Naive thymus-derived CD4-positive, alpha-beta T cell (primary cell): ENCODE results near the gene MEPCE. TPM values are rescaled to one million over a fixed set of nuclear protein-coding genes. Genes with fewer than 3 reads are reported as not detected.
A peak's percentile ranks its signal among the peaks of the same experiment; 100 is the strongest.
"Not testable (repeated sequence)": the region's sequence is repeated elsewhere in the genome, so short reads cannot be mapped to it uniquely, and the experiment has no call there.

Experiments
- ATAC-seq: fragments of 150-1000 bp; cut with Tn5 transposase; 2 replicates; pipeline ENCODE4 v1.10.0; 2021; ENCODE audit warnings: mild to moderate bottlenecking, moderate library complexity
- CTCF ChIA-PET: fragments of 350-600 bp; sonication (Branson Sonifier 250); formaldehyde crosslinking; loops from one replicate; lab custom pipeline; 2021; ENCODE audit warnings: antibody characterized with exemption; lab: Charles Lee
- POLR2A ChIA-PET: fragments of 350-600 bp; sonication (Branson Sonifier 250); formaldehyde crosslinking; loops from one replicate; lab custom pipeline; 2021; ENCODE audit warnings: antibody characterized with exemption, inconsistent platforms; lab: Charles Lee
- DNase-seq, 9 donors: peaks; one replicate each; pipeline versions ENCODE4 v3.0.0 to v3.0.0-alpha.2; 2020 to 2022; ENCODE audit warnings: mixed read lengths in 1 of 9
- H3K27ac ChIP-seq: one replicate; pipeline ENCODE4 v1.7.0; 2013; ENCODE audit warnings: mild to moderate bottlenecking, low read depth, low read length, moderate library complexity
- H3K27me3 ChIP-seq, 2 donors: one replicate each; pipeline ENCODE4 v1.7.0; 2013; ENCODE audit warnings: low read length in 2 of 2, mild to moderate bottlenecking in 2 of 2, moderate library complexity in 2 of 2; ENCODE audit not compliant: control insufficient read depth in 2 of 2, insufficient read depth in 2 of 2
- H3K36me3 ChIP-seq, 3 experiments: 1 replicate in 2 of 3; 2 replicates in 1 of 3; pipeline ENCODE4 v1.7.0; 2013; ENCODE audit warnings: low read length in 3 of 3, mild to moderate bottlenecking in 3 of 3, moderate library complexity in 1 of 3; ENCODE audit not compliant: insufficient read depth in 3 of 3, control insufficient read depth in 2 of 3
- H3K4me1 ChIP-seq, 2 donors: one replicate each; pipeline ENCODE4 v1.7.0; 2013; ENCODE audit warnings: low read length in 2 of 2, mild to moderate bottlenecking in 2 of 2, moderate library complexity in 1 of 2; ENCODE audit not compliant: control insufficient read depth in 2 of 2, insufficient read depth in 2 of 2
- H3K4me3 ChIP-seq: 2 replicates; pipeline ENCODE4 v1.7.0; 2013; ENCODE audit warnings: mild to moderate bottlenecking, low read length
- H3K9me3 ChIP-seq, 3 experiments: 1 replicate in 2 of 3; 2 replicates in 1 of 3; pipeline ENCODE4 v1.7.0; 2013; ENCODE audit warnings: low read length in 3 of 3; ENCODE audit not compliant: control insufficient read depth in 2 of 3
- H3K27ac Mint-ChIP-seq, 9 donors: one replicate each; pipeline ENCODE4 v1.8.0; 2020 to 2022; ENCODE audit warnings: mixed read lengths in 9 of 9, mild to moderate bottlenecking in 8 of 9, moderate library complexity in 5 of 9, inconsistent platforms in 2 of 9
- H3K27me3 Mint-ChIP-seq, 5 donors: one replicate each; pipeline ENCODE4 v1.8.0; 2021 to 2022; ENCODE audit warnings: mixed read lengths in 5 of 5, mild to moderate bottlenecking in 1 of 5
- H3K36me3 Mint-ChIP-seq, 5 donors: one replicate each; pipeline ENCODE4 v1.8.0; 2020 to 2022; ENCODE audit warnings: mixed read lengths in 5 of 5, mild to moderate bottlenecking in 3 of 5, inconsistent platforms in 1 of 5
- H3K4me1 Mint-ChIP-seq, 7 donors: one replicate each; pipeline ENCODE4 v1.8.0; 2020 to 2022; ENCODE audit warnings: mixed read lengths in 7 of 7, mild to moderate bottlenecking in 3 of 7, inconsistent platforms in 1 of 7
- H3K4me3 Mint-ChIP-seq, 10 donors: one replicate each; pipeline ENCODE4 v1.8.0; 2020 to 2022; ENCODE audit warnings: mild to moderate bottlenecking in 10 of 10, mixed read lengths in 10 of 10, moderate library complexity in 6 of 10, inconsistent platforms in 2 of 10
- H3K9me3 Mint-ChIP-seq, 11 donors: one replicate each; pipeline ENCODE4 v1.8.0; 2020 to 2022; ENCODE audit warnings: mixed read lengths in 11 of 11, mild to moderate bottlenecking in 4 of 11, inconsistent platforms in 1 of 11, moderate library complexity in 1 of 11
- intact Hi-C, 2 donors: fragments of 100-400 bp; cut with micrococcal nuclease; formaldehyde crosslinking; loops; one replicate each; pipeline ENCODE4 v1.15.1; 2023
- polyA plus RNA-seq, 2 donors: library from polyadenylated mRNA; unstranded; fragments of 300-500 nt; fragmentation: Illumina TruSeq; gene quantifications; one replicate each; pipeline ENCODE4 v1.2.3, GENCODE V29; 2021
- total RNA-seq, 6 experiments: library from RNA in 5 of 6; stranded (reverse) in 5 of 6; gene quantifications; 1 replicate in 5 of 6; 2 replicates in 1 of 6; pipeline ENCODE4 v1.2.3 and lab custom pipeline; 2021 to 2026

The MEPCE gene
- total and polyA plus RNA-seq, 7 experiments from 2014 or later, result 12.2 to 68.2 (median 60.6) TPM

DNA sequence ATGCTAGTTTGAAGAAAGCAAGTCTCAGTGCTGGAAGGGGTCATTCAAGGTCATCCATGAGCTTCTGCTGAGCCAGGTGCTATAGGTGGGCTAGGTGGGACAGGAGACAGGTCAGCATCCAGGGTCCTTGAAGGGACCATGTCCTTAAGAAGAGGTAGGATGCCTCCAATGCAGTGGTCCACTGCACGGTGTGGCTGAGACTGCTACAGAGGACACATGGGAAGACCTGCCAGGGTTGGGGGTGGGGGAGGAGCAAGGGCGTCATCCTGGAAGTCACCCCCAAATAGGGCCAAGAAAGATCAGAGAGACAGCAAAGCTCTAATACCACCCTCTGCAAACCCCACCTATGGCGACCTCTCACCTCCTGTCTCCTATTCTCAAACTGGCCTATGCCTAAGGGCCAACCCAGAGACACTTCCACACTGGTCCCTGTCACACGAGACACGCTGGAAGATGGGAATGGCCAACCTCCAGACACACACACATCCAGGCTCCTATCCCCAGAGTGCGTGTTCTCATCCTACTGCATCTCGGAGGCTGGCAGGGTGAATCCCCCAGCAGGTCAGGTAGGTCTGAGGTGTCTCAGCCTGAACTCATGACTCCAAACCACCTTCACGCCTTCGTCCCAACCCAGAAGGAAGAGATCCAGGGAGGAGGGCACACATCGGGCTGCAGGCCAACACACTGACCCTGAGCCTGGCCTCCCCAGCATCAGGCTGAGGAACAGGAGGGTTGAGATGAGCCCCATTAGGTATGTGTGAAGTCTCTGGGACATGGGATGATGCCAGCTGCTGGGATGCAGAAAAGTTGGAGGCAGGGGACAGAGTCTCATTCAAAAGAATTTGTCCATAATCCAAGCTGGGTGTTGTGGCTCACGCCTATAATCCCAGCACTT lies 12.3 kb downstream of the MEPCE start:
- CTCF ChIA-PET, result interaction anchor here (0.6 kb wide), 1 partner anchor 23 kb away, joined by 3 read pairs; no protein-coding TSS in a partner anchor
- H3K27ac Mint-ChIP-seq, result peak overlapping the region in 2 of 9 donors; percentile 31 to 48
- H3K4me1 ChIP-seq, result peaks cover 0 to 13% of the 10 kb centered on the region in 2 donors
- H3K36me3 Mint-ChIP-seq, result peaks cover 0 to 3% (median 0%) of the 10 kb centered on the region in 5 donors
- H3K27me3 ChIP-seq, result no peaks in the 10 kb centered on the region
- POLR2A ChIA-PET, result interaction anchor here (0.6 to 1.2 kb wide), 3 partner anchors 10 to 314 kb away, joined by 3 to 4 read pairs (median 3); no protein-coding TSS in a partner anchor
- H3K4me3 Mint-ChIP-seq, result no peak overlapping the region
- no peak overlapping the region for H3K27ac ChIP-seq
- no peak overlapping the region for H3K4me3 ChIP-seq
- no peaks in the 10 kb centered on the region for H3K9me3 ChIP-seq
- intact Hi-C loops, result no loop called here
- H3K9me3 Mint-ChIP-seq, result no peaks in the 10 kb centered on the region
- H3K4me1 Mint-ChIP-seq, result peaks cover 0 to 35% (median 13%) of the 10 kb centered on the region in 7 donors
- DNase-seq (no peak), ATAC-seq (no peak)
- H3K27me3 Mint-ChIP-seq, result no peaks in the 10 kb centered on the region
- no peaks in the 10 kb centered on the region for H3K36me3 ChIP-seq

DNA sequence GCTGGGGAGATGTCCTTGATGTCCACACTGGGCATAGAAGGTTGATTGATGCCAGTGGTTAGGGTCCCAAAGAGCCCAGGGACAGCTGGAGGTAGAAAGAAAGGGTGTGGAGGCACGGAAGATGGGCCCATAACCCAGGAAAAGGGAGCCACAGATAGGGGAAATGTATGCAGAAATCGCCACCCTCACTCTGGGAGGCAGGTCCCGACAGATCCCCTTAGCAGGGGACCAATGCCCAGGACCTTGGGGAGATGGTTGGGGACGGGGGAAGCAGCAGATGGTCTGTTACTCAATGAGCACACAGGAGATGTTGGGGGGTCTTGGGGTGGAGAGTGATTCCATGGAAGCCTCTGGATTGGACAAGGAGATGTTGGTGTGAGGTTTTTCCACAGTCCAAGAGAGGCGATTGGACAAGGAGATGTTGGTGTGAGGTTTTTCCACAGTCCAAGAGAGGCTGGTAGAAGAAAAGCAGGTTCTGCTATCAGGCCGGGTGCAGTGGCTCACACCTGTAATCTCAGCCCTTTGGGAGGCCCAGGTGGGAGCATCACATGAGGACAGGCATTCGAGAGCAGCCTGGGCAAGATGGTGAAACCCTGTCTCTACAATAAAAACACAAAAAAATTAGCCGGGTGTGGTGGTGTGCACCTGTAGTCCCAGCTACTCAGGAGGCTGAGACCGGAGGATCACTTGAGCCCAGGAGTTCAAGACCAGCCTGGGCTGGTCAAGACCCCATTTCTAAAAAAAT lies 13.6 kb downstream of the MEPCE start:
- no peaks in the 10 kb centered on the region for H3K27me3 Mint-ChIP-seq
- intact Hi-C loops, result no loop called here
- H3K27ac Mint-ChIP-seq, result peak overlapping the region in 4 of 9 donors; percentile 32 to 77 (median 60)
- CTCF ChIA-PET, result interaction anchor here (0.6 kb wide), 1 partner anchor 849 kb away, joined by 4 read pairs; no protein-coding TSS in a partner anchor
- Histone ChIP-seq H3K27ac (no peak overlapping the region), H3K4me3 (no peak overlapping the region), H3K9me3 (no peaks in the 10 kb centered on the region), H3K27me3 (no peaks in the 10 kb centered on the region), H3K4me1 (peaks cover 0 to 13% of the 10 kb centered on the region in 2 donors), H3K36me3 (no peaks in the 10 kb centered on the region)
- peaks cover 0 to 3% (median 0%) of the 10 kb centered on the region in 5 donors for H3K36me3 Mint-ChIP-seq
- no peak overlapping the region for H3K4me3 Mint-ChIP-seq
- H3K9me3 Mint-ChIP-seq, result no peaks in the 10 kb centered on the region
- ATAC-seq (no peak), DNase-seq (no peak)
- H3K4me1 Mint-ChIP-seq, result peaks cover 0 to 35% (median 13%) of the 10 kb centered on the region in 7 donors
- POLR2A ChIA-PET, result interaction anchor here (0.6 to 4.9 kb wide), 4 partner anchors 8 to 1961 kb away, joined by 3 to 41 read pairs (median 18); partner anchors contain the start of genes MEPCE, PPP1R35 and ZCWPW1

DNA sequence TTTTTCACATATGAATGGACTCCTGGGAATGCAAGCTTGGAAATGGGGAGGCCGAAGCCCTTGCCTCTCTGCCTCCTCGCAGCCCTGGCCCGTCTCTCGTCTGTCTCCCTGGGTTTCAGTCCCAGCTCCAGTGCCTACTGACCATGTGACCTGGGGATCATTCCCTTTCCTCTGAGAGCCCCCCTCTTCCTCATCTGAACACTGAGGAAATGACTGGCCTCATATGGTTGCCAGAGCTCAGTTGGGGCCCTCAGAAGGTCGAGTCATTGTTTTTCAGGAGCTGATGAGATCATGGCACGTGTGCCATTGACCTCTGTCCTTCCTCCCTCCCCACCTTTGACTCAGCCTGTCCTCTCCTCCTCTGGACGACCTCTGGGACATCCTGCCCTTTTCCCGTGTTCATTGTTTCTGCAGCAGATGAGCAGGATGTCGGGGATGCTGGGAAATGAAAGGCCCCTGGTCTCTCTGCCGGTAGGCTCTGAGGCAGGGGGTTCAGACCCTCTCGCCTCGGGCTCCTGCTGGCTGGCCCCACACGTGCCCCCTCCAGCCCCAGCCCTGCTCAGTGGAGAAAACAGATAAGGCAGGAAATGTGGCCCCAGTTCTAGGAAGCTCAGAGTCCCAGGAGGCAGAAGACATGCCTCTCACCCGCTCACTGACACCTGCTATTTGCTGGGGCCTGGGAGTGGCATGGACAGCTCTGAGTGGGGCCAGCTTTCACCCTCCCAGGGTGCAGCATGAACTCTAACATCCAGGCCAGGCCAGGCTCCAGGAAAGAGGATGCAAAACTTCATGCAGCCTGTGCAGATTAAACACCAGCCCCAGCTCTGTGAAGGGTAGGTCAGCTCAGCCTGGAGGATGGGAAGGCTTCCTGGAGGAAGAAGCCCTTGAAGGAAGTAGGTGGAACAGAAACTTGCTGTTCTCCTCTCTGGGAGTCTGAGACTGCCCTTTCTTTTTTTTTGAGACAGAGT lies 15.0 kb downstream of the MEPCE start:
- ChIA-PET POLR2A (interaction anchor here (0.7 to 4.9 kb wide), 7 partner anchors 9 to 927 kb away, joined by 3 to 41 read pairs (median 6); partner anchors contain the start of genes MEPCE, PPP1R35 and ZCWPW1), CTCF (interaction anchor here (1.4 kb wide), 1 partner anchor 10 kb away, joined by 3 read pairs; no protein-coding TSS in a partner anchor)
- Histone ChIP-seq H3K27ac (peak overlapping the region; percentile 46), H3K27me3 (no peaks in the 10 kb centered on the region), H3K4me3 (no peak overlapping the region), H3K36me3 (no peaks in the 10 kb centered on the region), H3K4me1 (peaks cover 0 to 13% of the 10 kb centered on the region in 2 donors), H3K9me3 (no peaks in the 10 kb centered on the region)
- Mint-ChIP-seq H3K4me1 (peaks cover 0 to 35% (median 13%) of the 10 kb centered on the region in 7 donors), H3K9me3 (no peaks in the 10 kb centered on the region), H3K27ac (peak overlapping the region in 3 of 9 donors; percentile 51 to 82 (median 63)), H3K4me3 (peak overlapping the region in 1 of 10 donors; percentile 44), H3K27me3 (no peaks in the 10 kb centered on the region), H3K36me3 (peaks cover 0 to 3% (median 0%) of the 10 kb centered on the region in 5 donors)
- intact Hi-C loops, result no loop called here
- DNase-seq, result no peak
- peak; percentile 86 for ATAC-seq

DNA sequence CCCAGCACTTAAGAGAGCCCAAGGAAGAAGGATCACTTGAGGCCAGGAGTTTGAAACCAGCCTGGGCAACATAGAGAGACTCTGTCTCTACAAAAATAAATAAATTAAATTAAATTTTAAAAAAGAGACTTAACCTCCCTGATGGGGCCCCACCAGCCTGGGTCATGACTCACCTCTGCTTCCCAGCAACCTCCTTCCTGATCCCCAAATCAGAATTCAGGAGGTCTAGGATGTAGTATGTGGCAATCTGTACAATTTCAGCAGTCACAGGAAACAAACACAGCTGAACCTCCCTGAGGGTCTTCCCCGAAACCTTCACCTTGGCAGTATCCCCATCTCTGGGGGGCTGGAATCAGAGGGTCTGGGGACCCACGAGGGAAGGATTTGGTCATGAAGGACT lies 16.4 kb downstream of the MEPCE start:
- H3K9me3 Mint-ChIP-seq, result no peaks in the 10 kb centered on the region
- no peak for DNase-seq
- peaks cover 0 to 39% (median 17%) of the 10 kb centered on the region in 7 donors for H3K4me1 Mint-ChIP-seq
- no peaks in the 10 kb centered on the region for H3K27me3 Mint-ChIP-seq
- H3K4me3 Mint-ChIP-seq, result no peak overlapping the region
- ChIA-PET CTCF (no interaction called here), POLR2A (interaction anchor here (0.5 to 4.9 kb wide), 3 partner anchors 10 to 25 kb away, joined by 3 to 41 read pairs (median 34); partner anchors contain the start of genes MEPCE, PPP1R35 and ZCWPW1)
- no peak overlapping the region for H3K27ac ChIP-seq
- intact Hi-C loops, result no loop called here
- H3K4me1 ChIP-seq, result peaks cover 0 to 13% of the 10 kb centered on the region in 2 donors
- ATAC-seq, result no peak
- H3K36me3 Mint-ChIP-seq, result peaks cover 0 to 3% (median 0%) of the 10 kb centered on the region in 5 donors
- H3K27ac Mint-ChIP-seq, result no peak overlapping the region
- H3K27me3 ChIP-seq, result no peaks in the 10 kb centered on the region
- H3K36me3 ChIP-seq, result no peaks in the 10 kb centered on the region
- no peak overlapping the region for H3K4me3 ChIP-seq
- no peaks in the 10 kb centered on the region for H3K9me3 ChIP-seq

DNA sequence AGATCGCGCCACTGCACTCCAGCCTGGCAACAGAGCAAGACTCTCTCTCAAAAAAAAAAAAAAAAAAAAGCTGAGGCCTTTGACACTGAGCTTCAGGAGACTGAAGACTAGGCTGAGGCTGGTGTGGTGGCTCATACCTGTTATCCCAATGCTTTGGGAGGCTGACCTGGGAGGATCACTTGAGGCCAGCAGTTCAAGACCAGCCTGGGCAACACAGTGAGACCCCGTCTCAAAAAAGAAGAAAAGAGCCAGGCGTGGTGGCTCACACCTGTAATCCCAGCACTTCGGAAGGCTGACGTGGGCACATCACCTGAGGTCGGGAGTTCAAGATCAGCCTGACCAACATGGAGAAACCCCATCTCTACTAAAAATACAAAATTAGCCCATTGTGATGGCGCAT lies 17.7 kb downstream of the MEPCE start:
- H3K36me3 ChIP-seq, H3K27me3 Mint-ChIP-seq, H3K9me3 ChIP-seq, H3K9me3 Mint-ChIP-seq, H3K36me3 Mint-ChIP-seq, H3K4me3 ChIP-seq, DNase-seq, ATAC-seq, intact Hi-C loops, H3K4me3 Mint-ChIP-seq, H3K27ac Mint-ChIP-seq, H3K27me3 ChIP-seq, H3K27ac ChIP-seq: not testable (repeated sequence)
- peaks cover 0 to 13% of the 10 kb centered on the region in 2 donors for H3K4me1 ChIP-seq
- POLR2A ChIA-PET, result interaction anchor here (0.6 to 4.9 kb wide), 5 partner anchors 9 to 324 kb away, joined by 3 to 41 read pairs (median 6); partner anchors contain the start of genes MEPCE, PPP1R35 and ZCWPW1
- peaks cover 0 to 32% (median 17%) of the 10 kb centered on the region in 7 donors for H3K4me1 Mint-ChIP-seq
- CTCF ChIA-PET, result interaction anchor here (0.7 kb wide), 1 partner anchor 35 kb away, joined by 3 read pairs; no protein-coding TSS in a partner anchor
